ENCODE data around the gene MTARC2. TPM values are rescaled to one million over a fixed set of nuclear protein-coding genes. Genes with fewer than 3 reads are reported as not detected.

MTARC2 gene
- total and polyA plus RNA-seq, 2 of the 4 experiments (the other 2 are of a cell fraction): 0.36 to 2.6 TPM

GRCh38 chr1:220767312-220768125 is 19.4 kb downstream of the MTARC2 start:
- Histone ChIP-seq H3K9me3 (ENCODE audit: control insufficient read depth, insufficient read depth, low read length) (no peaks in the 10 kb centered on the region), H3K27ac (ENCODE audit: insufficient read depth, low read length) (peak overlapping the region; percentile 33; the same call in 1 of the 2 replicates), H3K4me2 (ENCODE audit: low read depth, low read length) (peak overlapping the region; percentile 44; the same call in 1 of the 2 replicates), H2BK120ac (ENCODE audit: low read depth, low read length) (no peak overlapping the region), H4K8ac (ENCODE audit: low read depth in 2 of 2, low read length in 2 of 2) (no peak overlapping the region; a peak in 1 of 4 replicates), H3K9ac (ENCODE audit: low read depth, low read length) (no peak overlapping the region; the same call in 1 of the 2 replicates), H3K36me3 (ENCODE audit: control insufficient read depth, insufficient read depth, low read length) (peaks cover 5% of the 10 kb centered on the region), H3K9me1 (ENCODE audit: insufficient read depth, low read length) (no peaks in the 10 kb centered on the region; the same call in 1 of the 2 replicates), H4K20me1 (ENCODE audit: insufficient read depth, low read length) (no peaks in the 10 kb centered on the region), H2BK20ac (ENCODE audit: low read depth, low read length) (no peak overlapping the region), H3K4me3 (ENCODE audit: insufficient read depth, low read depth, low read length) (no peak overlapping the region), H3K4me1 (ENCODE audit: control insufficient read depth, insufficient read depth, low read length) (no peaks in the 10 kb centered on the region; the same call in 1 of the 2 replicates), H3K23ac (ENCODE audit: low read depth, low read length) (no peak overlapping the region), H3K79me1 (ENCODE audit: low read depth in 1 of 2, low read length in 2 of 2) (no peaks in the 10 kb centered on the region), H3K27me3 (ENCODE audit: control insufficient read depth, insufficient read depth, low read length) (no peaks in the 10 kb centered on the region), H2AK5ac (ENCODE audit: low read depth, low read length) (no peak overlapping the region), H4K91ac (ENCODE audit: insufficient read depth, low read depth, low read length) (no peak overlapping the region), H3K14ac (replicated peaks; ENCODE audit: low read depth, low read length) (no peak overlapping the region), H2AK9ac (replicated peaks; ENCODE audit: low read depth, low read length, poor library complexity) (no peak overlapping the region), H2AFZ (replicated peaks; ENCODE audit: low read length, poor library complexity) (no peak overlapping the region), H3K18ac (ENCODE audit: low read depth, low read length) (no peak overlapping the region), H3K4ac (ENCODE audit: low read depth, low read length) (no peak overlapping the region), H2BK5ac (ENCODE audit: low read depth, low read length, poor library complexity, severe bottlenecking) (peak overlapping the region; percentile 35), H2BK15ac (ENCODE audit: low read depth, low read length) (no peak overlapping the region), H3K56ac (ENCODE audit: extremely low read depth, insufficient read depth, low read length) (no peak overlapping the region), H4K5ac (ENCODE audit: low read depth, low read length) (no peak overlapping the region)
- dilution Hi-C loops (cut with HindIII; ENCODE audit: low sequenced_read_pairs, unreplicated experiment): no loop called here
- in situ Hi-C loops (cut with MboI; ENCODE audit: low sequenced_read_pairs): no loop called here
- ATAC-seq (ENCODE audit: low read depth) (peak; percentile 97), DNase-seq (peak; percentile 53)
- WGBS, 2 experiments (ENCODE audit: extremely low coverage in 2 of 2, insufficient read length in 1 of 2): no CpG with 5 or more reads among the region's 8 CpGs
- CTCF ChIA-PET: interaction anchor here (0.5 to 1.1 kb wide), 2 partner anchors 9 to 170 kb away, joined by 3 to 7 read pairs; no protein-coding TSS in a partner anchor
- TF ChIP-seq MAZ (IDR thresholded peaks at IDR 0.05; ENCODE audit: borderline replicate concordance, low read depth, low read length) (no peak), ELK1 (IDR thresholded peaks at IDR 0.05; ENCODE audit: borderline replicate concordance, low read depth, low read length) (no peak), CEBPB (IDR thresholded peaks at IDR 0.05; ENCODE audit: low read depth, low read length) (peak; percentile 54), CTCF (conservative IDR thresholded peaks at IDR 0.05; ENCODE audit: low read depth, low read length) (no peak), NFE2L2 (IDR thresholded peaks at IDR 0.05; ENCODE audit: low read depth, low read length) (no peak)
- POLR2A ChIA-PET (ENCODE audit: unreplicated experiment): interaction anchor here (0.6 kb wide), 1 partner anchor 13 kb away, joined by 3 read pairs; no protein-coding TSS in a partner anchor
- no TSS peak for BruUV-seq (replicated peaks)
- intact Hi-C loops (cut with micrococcal nuclease): no loop called here
